Liver (tissue), 9 donors: Measurements from ENCODE around the gene MST1. TPM values are rescaled to one million over a fixed set of nuclear protein-coding genes. Genes with fewer than 3 reads are reported as not detected.
A peak's percentile ranks its signal among the peaks of the same experiment; 100 is the strongest.

ENCODE experiments used
- DNase-seq: peaks from one replicate; pipeline ENCODE4 v3.0.0-alpha.2; 2017; ENCODE audit warnings: low spot score
- H3K27ac ChIP-seq, 2 donors: one replicate each; pipeline ENCODE4 v1.7.0; 2013; ENCODE audit warnings: inconsistent platforms in 2 of 2, low read length in 2 of 2, control low read depth in 1 of 2, low read depth in 1 of 2, mild to moderate bottlenecking in 1 of 2
- H3K27me3 ChIP-seq, 4 donors: one replicate each; pipeline versions ENCODE4 v1.6.1 to v1.7.0; 2013; ENCODE audit warnings: low read length in 3 of 4, inconsistent platforms in 1 of 4, mild to moderate bottlenecking in 1 of 4, moderate library complexity in 1 of 4; ENCODE audit not compliant: control insufficient read depth in 4 of 4, insufficient read depth in 4 of 4
- H3K36me3 ChIP-seq, 4 donors: one replicate each; pipeline versions ENCODE4 v1.6.1 to v1.7.0; 2013; ENCODE audit warnings: low read length in 3 of 4, mild to moderate bottlenecking in 3 of 4, low read depth in 1 of 4, moderate library complexity in 1 of 4; ENCODE audit not compliant: control insufficient read depth in 4 of 4, insufficient read depth in 3 of 4
- H3K4me1 ChIP-seq, 4 donors: one replicate each; pipeline versions ENCODE4 v1.6.1 to v1.7.0; 2013; ENCODE audit warnings: low read length in 3 of 4, mild to moderate bottlenecking in 3 of 4, moderate library complexity in 1 of 4; ENCODE audit not compliant: control insufficient read depth in 4 of 4, insufficient read depth in 4 of 4
- H3K4me3 ChIP-seq, 3 donors: one replicate each; pipeline versions ENCODE4 v1.6.1 to v1.7.0; 2013; ENCODE audit warnings: low read length in 3 of 3, control low read depth in 1 of 3, low read depth in 1 of 3, mild to moderate bottlenecking in 1 of 3
- H3K9ac ChIP-seq, 2 donors: one replicate each; pipeline ENCODE4 v1.7.0; 2013; ENCODE audit warnings: low read length in 2 of 2, mild to moderate bottlenecking in 2 of 2, moderate library complexity in 2 of 2, control low read depth in 1 of 2, low read depth in 1 of 2
- H3K9me3 ChIP-seq, 4 donors: one replicate each; pipeline versions ENCODE4 v1.6.1 to v1.7.0; 2013; ENCODE audit warnings: low read length in 3 of 4; ENCODE audit not compliant: control insufficient read depth in 4 of 4
- ATF3 ChIP-seq: IDR thresholded peaks from 2 replicates; pipeline ENCODE4 v1.6.1; 2016; ENCODE audit warnings: antibody characterized with exemption
- CTCF ChIP-seq: fragments of 150-350 bp; IDR thresholded peaks from 2 replicates; pipeline ENCODE4 v1.5.1; 2017; ENCODE audit warnings: improper control_type of control experiment, low read depth, low read length; ENCODE audit not compliant: missing input control
- EGR1 ChIP-seq, 2 donors: IDR thresholded peaks; 2 replicates each; pipeline ENCODE4 v1.6.1; 2016 to 2018; ENCODE audit warnings: antibody characterized with exemption in 2 of 2, low read depth in 2 of 2
- FOXA1 ChIP-seq: IDR thresholded peaks from 2 replicates; pipeline ENCODE4 v1.6.1; 2016; ENCODE audit warnings: antibody characterized with exemption
- FOXA2 ChIP-seq: IDR thresholded peaks from 2 replicates; pipeline ENCODE4 v1.6.1; 2016; ENCODE audit warnings: antibody characterized with exemption
- GABPA ChIP-seq, 2 donors: IDR thresholded peaks in 1 of 2; conservative IDR thresholded peaks in 1 of 2; 2 replicates each; pipeline ENCODE4 v1.6.1; 2016; ENCODE audit warnings: antibody characterized with exemption in 2 of 2, mild to moderate bottlenecking in 1 of 2, moderate library complexity in 1 of 2
- HNF4A ChIP-seq, 2 donors: conservative IDR thresholded peaks; 2 replicates each; pipeline ENCODE4 v1.6.1; 2016; ENCODE audit warnings: antibody characterized with exemption in 2 of 2, mild to moderate bottlenecking in 2 of 2
- HNF4G ChIP-seq: IDR thresholded peaks from 2 replicates; pipeline ENCODE4 v1.6.1; 2016; ENCODE audit warnings: antibody characterized with exemption
- JUND ChIP-seq, 2 donors: IDR thresholded peaks; 2 replicates each; pipeline ENCODE4 v1.6.1; 2016; ENCODE audit warnings: antibody characterized with exemption in 2 of 2
- MAX ChIP-seq: IDR thresholded peaks from 2 replicates; pipeline ENCODE4 v1.6.1; 2016; ENCODE audit warnings: antibody characterized with exemption
- NR2F2 ChIP-seq: IDR thresholded peaks from 2 replicates; pipeline ENCODE4 v1.6.1; 2016; ENCODE audit warnings: antibody characterized with exemption
- RAD21 ChIP-seq, 2 donors: IDR thresholded peaks; 2 replicates each; pipeline ENCODE4 v1.6.1; 2016; ENCODE audit warnings: antibody characterized with exemption in 2 of 2, mild to moderate bottlenecking in 2 of 2
- REST ChIP-seq: IDR thresholded peaks from 2 replicates; pipeline ENCODE4 v1.6.1; 2016; ENCODE audit warnings: antibody characterized with exemption, mild to moderate bottlenecking
- RXRA ChIP-seq, 2 donors: IDR thresholded peaks; 2 replicates each; pipeline ENCODE4 v1.6.1; 2017 to 2018; ENCODE audit warnings: antibody characterized with exemption in 2 of 2, mild to moderate bottlenecking in 1 of 2
- SP1 ChIP-seq: IDR thresholded peaks from 2 replicates; pipeline ENCODE4 v1.6.1; 2018; ENCODE audit warnings: antibody characterized with exemption, mild to moderate bottlenecking
- TAF1 ChIP-seq: conservative IDR thresholded peaks from 2 replicates; pipeline ENCODE4 v1.6.1; 2016; ENCODE audit warnings: antibody characterized with exemption, mild to moderate bottlenecking
- YY1 ChIP-seq: IDR thresholded peaks from 2 replicates; pipeline ENCODE4 v1.6.1; 2016; ENCODE audit warnings: antibody characterized with exemption, mild to moderate bottlenecking
- ZBTB33 ChIP-seq: IDR thresholded peaks from 2 replicates; pipeline ENCODE4 v1.6.1; 2016; ENCODE audit warnings: antibody characterized with exemption
- WGBS: extraction: QIAGEN DNeasy Blood & Tissue Kit; methylation state at CpG from one replicate; pipeline ENCODE4 v1.1.7; 2013; 5-methylcytosine and 5-hydroxymethylcytosine counted together
- polyA plus RNA-seq, 2 donors: library from polyadenylated mRNA; stranded (reverse) in 1 of 2; unstranded in 1 of 2; fragments of 200-250 nt in 1 of 2; fragments of >200 nt in 1 of 2; fragmentation: Nextera tagmentation in 1 of 2; extraction: Ambion mirVana in 1 of 2; gene quantifications; one replicate each; pipeline versions ENCODE4 v1.2.1 to v1.2.3, GENCODE V29; 2013 to 2015
- total RNA-seq, 2 donors: library from RNA; depleted of rRNA; stranded (reverse); fragments of >200 nt; gene quantifications; one replicate each; pipeline ENCODE4 v1.2.3, GENCODE V29; 2014
- donor health status: healthy.
- donor health status: healthy.
- donor health status: healthy.
- donor health status: healthy.
- donor health status: healthy.

Gene MST1
- total and polyA plus RNA-seq, 4 donors: 262 to 634 (median 530) TPM

GRCh38 chr3:49719214-49719884, 30.1 kb upstream of the MST1 start, which contains the start of gene AMIGO3:
Gene AMIGO3, minus strand, starts transcription at chr3:49719684. Its CDS starts 219 bp downstream, at chr3:49719465.
- no peaks in the 10 kb centered on the region for H3K9me3 ChIP-seq
- peaks cover 4 to 31% (median 20%) of the 10 kb centered on the region in 4 donors for H3K4me1 ChIP-seq
- DNase-seq: peak; percentile 91
- peak within 1 kb of the TSS in 1 of 2 donors; percentile 35 for H3K27ac ChIP-seq
- no peak for TF ChIP-seq GABPA (IDR thresholded peaks at IDR 0.05 in 1 of 2, conservative IDR thresholded peaks at IDR 0.05 in 1 of 2)
- TF ChIP-seq MAX: no peak
- no peak for TF ChIP-seq ZBTB33
- TF ChIP-seq RXRA (IDR thresholded peaks at IDR 0.05): peak in 1 of 2 donors; percentile 66
- TF ChIP-seq ATF3: no peak
- no peak for TF ChIP-seq HNF4G
- TF ChIP-seq YY1: peak; percentile 31
- no peak for TF ChIP-seq EGR1 (IDR thresholded peaks at IDR 0.05; ENCODE audit: low read depth in 2 of 2)
- TF ChIP-seq NR2F2: no peak
- peak in 1 of 2 donors; percentile 11 for TF ChIP-seq HNF4A (conservative IDR thresholded peaks at IDR 0.05)
- peak; percentile 43 for TF ChIP-seq CTCF
- no peak for TF ChIP-seq REST
- TF ChIP-seq JUND (IDR thresholded peaks at IDR 0.05): no peak
- no peak for TF ChIP-seq FOXA2
- peak in 1 of 2 donors; percentile 49 for TF ChIP-seq RAD21 (IDR thresholded peaks at IDR 0.05)
- TF ChIP-seq TAF1: no peak
- peak; percentile 70 for TF ChIP-seq SP1
- no peak for TF ChIP-seq FOXA1
- H3K27me3 ChIP-seq: no peaks in the 10 kb centered on the region
- no peak within 1 kb of the TSS for H3K9ac ChIP-seq
- peak within 1 kb of the TSS in 2 of 3 donors; percentile 6 to 58 for H3K4me3 ChIP-seq
- peaks cover 2 to 50% (median 18%) of the 10 kb centered on the region in 4 donors for H3K36me3 ChIP-seq
- 11% methylated on average over 50 of the region's 50 CpGs for WGBS
